GM10847 (cell line): ENCODE data around the gene MAD1L1.

Experiments
- POLR2A ChIP-seq: IDR thresholded peaks from 2 replicates; pipeline ENCODE4 v1.6.1; 2011; ENCODE audit not compliant: insufficient read length; ENCODE audit errors: extremely low read depth

Gene MAD1L1

DNA sequence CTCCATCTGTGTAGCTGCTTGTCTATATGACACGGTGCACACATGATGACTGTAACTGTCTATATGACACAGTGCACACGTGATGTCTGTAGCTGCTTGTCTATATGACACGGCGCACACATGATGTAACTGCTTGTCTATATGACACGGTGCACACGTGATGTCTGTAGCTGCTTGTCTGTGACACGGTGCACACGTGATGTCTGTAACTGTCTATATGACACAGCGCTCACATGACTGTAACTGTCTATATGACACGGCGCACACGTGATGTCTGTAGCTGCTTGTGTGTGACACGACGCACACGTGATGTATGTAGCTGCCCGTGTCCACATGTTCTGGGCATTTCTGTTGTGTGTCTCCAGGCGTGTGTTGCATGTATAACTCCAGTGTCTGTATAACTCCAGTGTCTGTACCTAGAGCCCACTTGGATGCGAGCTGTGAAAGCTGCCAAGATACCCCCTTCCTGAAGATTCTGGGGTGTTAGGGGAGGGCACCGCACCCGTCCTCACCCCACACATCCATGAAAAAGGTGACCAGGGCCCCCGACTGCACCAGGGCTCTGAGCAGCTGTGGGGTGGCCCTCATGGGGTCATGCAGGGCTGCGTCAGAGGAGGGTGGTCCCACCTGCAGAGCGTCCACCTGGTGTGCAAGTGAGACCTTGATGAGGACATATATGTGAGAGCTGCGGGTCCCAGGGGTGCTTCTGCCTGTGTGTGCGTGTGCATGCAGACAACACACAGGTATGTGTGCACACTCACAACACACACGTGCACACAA is 424.7 kb downstream of the MAD1L1 start:
- TF ChIP-seq POLR2A, result no peak

DNA sequence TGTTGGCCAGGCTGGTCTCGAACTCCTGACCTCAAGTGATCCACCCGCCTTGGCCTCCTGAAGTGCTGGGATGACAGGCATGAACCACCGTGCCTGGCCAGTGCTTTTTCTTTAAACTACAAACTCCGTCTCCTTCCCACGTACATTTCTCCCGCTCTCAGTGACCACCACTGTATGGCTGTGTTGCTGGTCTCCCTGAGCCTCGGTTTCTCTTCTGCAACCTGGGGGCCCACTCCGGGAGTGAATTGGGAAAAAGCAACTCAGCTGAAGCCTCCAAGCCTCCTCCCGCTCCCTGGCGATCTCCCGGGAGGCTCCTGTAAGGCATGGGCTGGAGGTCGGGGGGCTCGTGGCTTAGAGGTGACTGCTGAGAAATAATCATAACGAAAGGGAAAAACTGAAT is 426.4 kb downstream of the MAD1L1 start:
- TF ChIP-seq POLR2A, result no peak

GRCh38 chr7:1804310-1804709 is 428.4 kb downstream of the MAD1L1 start:
- TF ChIP-seq POLR2A, result no peak

DNA sequence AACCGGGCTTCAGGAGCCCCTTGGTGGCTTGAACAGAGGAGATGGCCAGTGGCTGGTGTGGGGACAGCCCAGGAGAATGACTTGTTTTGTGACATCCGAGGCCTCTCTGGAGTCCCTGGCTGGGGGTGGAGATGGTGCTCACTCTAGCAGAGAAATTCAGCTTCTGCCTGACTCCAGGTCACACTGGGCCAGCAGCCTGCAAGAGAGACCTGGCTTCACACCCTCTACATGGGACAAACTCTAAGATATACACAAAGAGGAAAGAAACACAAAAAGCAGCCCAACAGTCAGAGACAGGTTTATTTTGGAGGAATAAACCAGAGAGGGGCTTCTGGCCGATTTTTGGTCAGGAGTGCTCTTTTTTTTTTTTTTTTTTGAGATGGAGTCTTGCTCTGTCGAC is 429.8 kb downstream of the MAD1L1 start:
- no peak for TF ChIP-seq POLR2A

DNA sequence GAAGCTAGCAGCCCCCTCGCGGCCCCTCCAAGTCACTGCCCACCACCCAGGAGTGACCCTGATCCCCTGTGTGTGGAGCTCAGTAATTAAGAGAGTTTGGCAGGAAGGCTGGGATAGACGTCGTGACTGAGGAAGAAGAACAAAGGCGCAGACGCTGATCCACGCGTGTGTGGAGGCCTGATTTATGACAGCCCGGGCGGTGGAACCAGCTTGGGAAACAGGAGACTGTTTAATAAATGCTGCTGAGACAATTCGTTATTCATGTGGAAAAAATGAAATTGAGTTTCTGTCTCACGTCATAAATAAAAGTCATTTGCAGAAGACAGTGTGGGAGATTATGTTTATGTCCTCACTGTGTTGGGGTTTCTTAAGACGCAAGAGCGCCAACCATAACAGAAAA is 431.8 kb downstream of the MAD1L1 start:
- TF ChIP-seq POLR2A, result no peak

GRCh38 chr7:1798191-1798590 is 434.6 kb downstream of the MAD1L1 start:
- no peak for TF ChIP-seq POLR2A

DNA sequence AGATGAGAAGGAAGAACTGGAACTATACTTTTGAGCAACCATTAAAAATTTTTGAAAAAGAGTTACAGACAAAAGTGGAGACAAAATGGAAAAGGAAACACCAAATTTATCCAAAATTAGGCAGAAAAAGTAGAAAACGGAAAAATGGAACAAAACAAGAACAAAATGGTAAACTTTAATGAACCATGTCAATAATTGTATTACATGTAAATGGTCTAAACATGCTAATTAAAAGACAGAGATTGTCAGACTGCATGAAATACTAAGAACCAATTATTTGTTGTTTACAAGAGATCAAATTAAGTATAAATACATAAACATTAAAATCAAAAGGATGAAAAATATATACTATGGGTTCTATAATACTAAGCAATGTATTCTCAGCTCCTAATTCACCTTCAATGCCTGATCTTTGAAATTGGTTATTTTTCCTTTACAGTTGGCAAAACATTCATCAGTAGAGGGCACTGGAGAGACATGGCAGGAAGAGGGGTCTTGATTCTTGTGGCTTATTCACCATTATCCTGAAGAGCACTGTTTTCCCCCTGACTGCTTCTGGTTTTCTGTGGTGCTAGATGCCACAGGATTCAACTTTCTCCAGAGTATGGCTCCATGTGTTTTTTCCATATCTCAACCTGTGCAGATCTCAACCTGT is 437.7 kb downstream of the MAD1L1 start:
- TF ChIP-seq POLR2A, result no peak

GRCh38 chr7:1787681-1788235 is 445.0 kb downstream of the MAD1L1 start:
- no peak for TF ChIP-seq POLR2A

DNA sequence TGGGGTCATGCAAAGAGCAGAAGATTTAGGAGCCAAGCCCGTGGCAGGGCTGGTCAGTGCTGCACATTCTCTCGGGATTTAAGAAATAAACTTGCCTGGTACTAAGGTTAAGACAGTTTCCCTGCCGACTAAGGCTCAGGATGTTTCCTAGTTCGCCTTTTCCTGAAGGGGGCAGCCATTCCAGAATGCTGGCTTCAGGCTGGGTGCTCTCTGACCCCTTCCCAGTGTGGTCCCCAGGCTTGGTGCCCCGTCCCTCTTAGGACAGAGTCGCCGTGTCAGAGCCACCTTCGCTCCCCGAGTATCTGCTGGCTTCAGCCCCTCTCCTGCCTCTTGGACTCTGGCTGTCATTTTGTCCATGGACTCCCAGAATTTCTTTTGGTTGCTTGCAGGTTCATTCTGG is 445.5 kb downstream of the MAD1L1 start:
- TF ChIP-seq POLR2A, result no peak

GRCh38 chr7:1785839-1786238 is 446.9 kb downstream of the MAD1L1 start:
- no peak for TF ChIP-seq POLR2A

DNA sequence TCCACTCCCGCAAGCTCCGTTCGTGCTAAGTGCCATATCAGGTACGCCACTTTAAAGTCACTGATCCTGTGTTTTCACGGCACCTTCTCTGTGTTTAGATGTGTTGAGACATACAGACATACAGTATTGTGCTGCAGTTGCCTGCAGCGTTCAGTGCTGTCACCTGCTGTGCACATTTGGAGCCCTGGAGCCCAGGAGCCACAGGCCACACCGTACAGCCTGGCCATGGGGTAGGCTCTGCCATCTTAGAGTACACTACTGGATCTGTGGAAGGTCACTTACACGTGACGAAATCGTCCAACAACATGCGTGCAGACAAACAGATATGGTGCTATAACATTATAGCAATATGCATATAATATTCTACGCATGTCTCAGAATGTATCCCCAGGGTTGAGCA is 451.4 kb downstream of the MAD1L1 start:
- no peak for TF ChIP-seq POLR2A

DNA sequence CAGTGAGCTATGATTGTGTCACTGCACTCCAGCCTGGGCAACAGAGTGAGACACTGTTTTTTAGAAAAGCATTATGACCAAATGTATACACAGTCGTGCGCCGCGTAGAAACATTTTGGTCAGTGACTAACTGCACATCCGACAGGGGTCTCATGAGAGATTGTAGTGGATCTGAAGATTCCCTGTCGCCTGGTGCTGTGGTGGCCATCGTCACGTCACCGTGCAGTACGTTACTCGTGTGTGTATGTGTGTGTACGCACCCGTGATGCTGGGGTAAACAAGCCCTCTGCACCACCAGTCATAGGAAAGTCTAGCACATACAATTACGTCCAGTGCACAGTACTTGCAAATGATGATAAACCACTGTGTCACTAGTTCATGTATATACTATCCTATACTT is 453.3 kb downstream of the MAD1L1 start:
- no peak for TF ChIP-seq POLR2A

GRCh38 chr7:1777122-1777521 is 455.6 kb downstream of the MAD1L1 start:
- TF ChIP-seq POLR2A, result no peak

- no peak for TF ChIP-seq POLR2A
These were observed 457.4 kb downstream of the MAD1L1 start for GRCh38 chr7:1775389-1775788.

- TF ChIP-seq POLR2A, result no peak
These were observed 462.4 kb downstream of the MAD1L1 start for GRCh38 chr7:1770331-1770730.
